GM18505 (cell line): ENCODE data around the gene PTH2R.
"Not testable (repeated sequence)": the region's sequence is repeated elsewhere in the genome, so short reads cannot be mapped to it uniquely, and the experiment has no call there.

Experiments used
- ATAC-seq: cut with Tn5 transposase; IDR thresholded peaks from one replicate; pipeline ENCODE4 v1.9.1; 2021; ENCODE audit not compliant: unreplicated experiment
- POLR2A ChIP-seq: IDR thresholded peaks from 4 replicates; pipeline ENCODE4 v1.6.1; 2011; ENCODE audit warnings: borderline replicate concordance; ENCODE audit not compliant: insufficient read depth, insufficient read length; ENCODE audit errors: extremely low read depth

Gene PTH2R

DNA sequence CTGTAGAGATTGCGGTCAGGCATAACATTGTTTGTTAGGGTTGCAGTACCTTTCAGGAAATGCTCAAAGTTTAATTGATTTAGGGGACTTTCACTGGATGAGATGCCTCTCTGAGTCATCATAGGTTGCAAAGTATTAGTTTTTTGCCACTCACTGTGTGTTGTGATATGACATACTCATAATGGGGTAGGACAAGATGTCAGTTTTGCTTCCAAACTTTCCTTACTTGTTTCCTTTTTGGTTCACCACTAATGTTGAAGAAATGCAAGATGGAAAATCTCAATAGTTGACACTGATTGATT lies 35.0 kb upstream of the PTH2R start:
- ATAC-seq, result no peak
- no peak for TF ChIP-seq POLR2A

DNA sequence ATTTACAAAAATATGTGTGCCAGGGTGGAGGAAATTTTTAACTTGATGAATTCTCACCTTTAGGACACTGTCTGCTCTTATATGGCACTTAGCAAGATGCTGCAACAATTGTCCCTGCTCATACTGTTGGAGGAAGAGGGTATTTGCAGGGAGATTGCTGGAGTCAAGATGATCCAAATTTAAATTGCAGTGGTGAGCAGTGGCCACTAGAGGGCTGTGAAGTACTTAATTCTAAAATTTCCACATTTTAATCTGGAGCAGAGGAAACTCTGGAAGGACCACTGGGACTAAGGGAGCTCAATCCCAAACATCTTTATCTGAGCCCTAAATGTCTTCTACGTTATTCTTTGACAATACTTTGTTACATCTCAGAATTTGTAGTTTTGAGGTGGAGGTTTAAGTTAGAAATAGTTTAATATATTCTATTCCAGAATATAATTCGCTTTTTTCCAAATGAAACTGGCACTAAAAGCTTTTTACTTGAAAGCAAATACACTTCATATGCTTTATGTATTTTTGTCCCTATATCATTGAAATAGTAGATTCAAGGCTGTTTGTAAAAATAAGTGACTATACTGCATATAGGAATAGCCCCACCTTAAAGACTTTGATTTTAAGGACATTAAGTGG lies 33.0 kb upstream of the PTH2R start:
- TF ChIP-seq POLR2A, result no peak
- peak; percentile 57 for ATAC-seq

- no peak for ATAC-seq
- TF ChIP-seq POLR2A, result no peak
These were observed 31.0 kb upstream of the PTH2R start for GRCh38 chr2:208375491-208376068.

- ATAC-seq, result not testable (repeated sequence)
These were observed 29.2 kb upstream of the PTH2R start for GRCh38 chr2:208377344-208377860.

- no peak for ATAC-seq
- TF ChIP-seq POLR2A, result no peak
These were observed 27.4 kb upstream of the PTH2R start for GRCh38 chr2:208379192-208379591.

DNA sequence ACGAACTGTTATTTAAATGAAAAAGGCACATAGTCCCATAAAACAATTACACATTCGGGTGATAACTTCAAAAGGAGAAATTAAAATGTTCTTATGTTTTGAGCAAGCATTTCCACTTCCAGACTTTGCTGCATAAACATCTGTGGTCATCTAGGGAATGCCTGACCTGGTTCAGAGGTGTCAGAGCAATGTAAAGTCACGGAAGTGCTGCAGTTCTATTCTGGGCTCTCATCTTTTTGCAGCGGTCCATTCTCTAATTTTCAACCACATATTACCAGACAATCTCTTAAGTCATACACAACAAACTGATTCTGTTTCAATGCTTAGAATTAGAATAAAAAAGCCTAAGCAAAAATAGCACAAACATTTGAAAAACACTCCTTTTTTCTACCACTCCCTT lies 22.0 kb upstream of the PTH2R start:
- no peak for TF ChIP-seq POLR2A
- no peak for ATAC-seq

DNA sequence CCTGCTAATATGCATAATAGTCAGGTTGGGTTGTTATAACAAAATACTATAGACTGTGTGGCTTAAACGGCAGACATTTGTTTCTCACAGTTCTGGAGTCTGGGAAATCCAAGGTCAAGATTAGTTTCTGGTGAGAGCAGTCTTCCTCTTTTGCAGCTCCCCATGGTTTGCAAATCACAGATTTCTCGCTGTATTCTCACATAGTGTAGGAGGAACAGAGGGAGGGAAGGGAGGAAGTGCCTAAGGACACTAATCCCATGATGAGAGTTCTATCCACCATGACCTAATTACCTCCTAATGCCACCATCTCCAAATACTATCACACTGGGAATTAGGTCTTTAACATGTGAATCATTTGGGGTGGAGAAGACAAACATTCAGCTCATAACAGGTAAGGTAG lies 20.1 kb upstream of the PTH2R start:
- TF ChIP-seq POLR2A, result no peak
- ATAC-seq, result no peak

- no peak for TF ChIP-seq POLR2A
- ATAC-seq, result no peak
These were observed 16.7 kb upstream of the PTH2R start for GRCh38 chr2:208389940-208390339.

DNA sequence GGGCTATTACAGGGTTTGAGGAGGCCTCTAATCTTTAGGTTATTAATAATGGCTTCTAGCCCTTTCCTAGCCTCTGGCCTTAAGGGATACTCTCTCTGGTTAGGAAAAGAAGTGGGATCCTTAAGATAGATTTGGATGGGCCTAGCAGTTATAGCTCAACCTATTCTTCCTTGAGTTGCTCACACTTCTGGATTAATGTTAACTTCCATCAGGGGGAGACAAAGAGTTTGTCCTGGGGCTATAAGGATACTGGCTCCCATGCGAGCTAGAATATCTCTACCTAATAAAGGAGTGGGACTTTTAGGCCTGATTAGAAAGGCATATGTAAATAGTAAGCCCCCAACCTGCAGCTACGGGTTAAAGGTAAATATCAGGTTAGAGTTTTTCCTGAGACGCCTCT lies 14.3 kb upstream of the PTH2R start:
- no peak for TF ChIP-seq POLR2A
- no peak for ATAC-seq

- not testable (repeated sequence) for ATAC-seq
These were observed 9.8 kb upstream of the PTH2R start for GRCh38 chr2:208396796-208397195.

- no peak for ATAC-seq
- no peak for TF ChIP-seq POLR2A
These were observed 7.4 kb upstream of the PTH2R start for GRCh38 chr2:208399201-208399600.

- ATAC-seq, result no peak
- TF ChIP-seq POLR2A, result no peak
These were observed 1.1 kb downstream of the PTH2R start for GRCh38 chr2:208407667-208408066.

DNA sequence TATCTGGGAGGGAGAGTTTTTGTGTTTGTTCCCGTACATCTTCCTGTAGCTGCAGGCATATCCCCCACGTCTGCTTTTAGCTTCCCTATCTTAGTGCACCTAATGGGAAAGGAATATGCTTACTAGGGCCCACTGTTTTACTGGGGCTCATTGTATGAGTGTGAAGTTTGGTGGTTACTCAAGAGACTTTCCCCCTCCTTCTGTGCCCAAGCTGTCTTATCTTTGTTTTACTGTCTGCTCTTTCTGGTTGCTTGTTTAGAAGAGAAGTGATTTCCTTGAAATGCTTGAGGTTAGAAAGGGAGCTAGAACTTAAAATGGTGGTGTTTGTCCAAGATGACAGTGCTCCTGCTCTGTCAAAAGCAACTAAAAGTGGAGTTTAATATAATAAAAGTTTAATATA lies 7.3 kb downstream of the PTH2R start:
- no peak for TF ChIP-seq POLR2A
- no peak for ATAC-seq

- no peak for TF ChIP-seq POLR2A
- peak; percentile 61 for ATAC-seq
These were observed 8.7 kb downstream of the PTH2R start for GRCh38 chr2:208415255-208415654.

- no peak for TF ChIP-seq POLR2A
- peak; percentile 63 for ATAC-seq
These were observed 9.3 kb downstream of the PTH2R start for GRCh38 chr2:208415897-208416296.

- TF ChIP-seq POLR2A, result no peak
- no peak for ATAC-seq
These were observed 19.9 kb downstream of the PTH2R start for GRCh38 chr2:208426412-208427045.
